Measurements from ENCODE around the gene WSCD1. TPM values are rescaled to one million over a fixed set of nuclear protein-coding genes. Genes with fewer than 3 reads are reported as not detected.

WSCD1 gene
- total RNA-seq, 2 experiments from 2014 or later = not detected

DNA sequence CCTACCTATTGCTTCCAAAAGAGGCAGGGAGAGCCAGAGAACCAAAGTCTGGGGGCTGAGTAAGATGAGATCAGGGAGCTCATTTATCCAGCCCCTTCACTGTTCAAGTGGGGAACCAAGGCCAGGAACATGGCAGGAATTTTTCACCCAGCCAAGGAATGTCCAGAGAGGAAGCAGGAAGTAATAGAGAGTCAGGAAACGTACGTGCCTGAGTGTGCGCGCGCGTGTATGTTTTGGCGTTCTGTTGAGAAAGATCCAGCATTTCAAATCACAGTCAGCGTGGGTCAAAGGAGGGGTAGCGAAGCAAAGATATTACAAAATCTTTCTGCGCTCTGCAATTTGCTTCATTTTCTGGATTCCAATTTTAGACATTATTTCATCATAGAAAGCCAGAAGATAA lies 41.9 kb upstream of the WSCD1 start:
- Histone ChIP-seq H3K4me1 (ENCODE audit: insufficient read depth, low read length, poor library complexity, severe bottlenecking) (no peaks in the 10 kb centered on the region), H3K79me2 (ENCODE audit: insufficient read depth, low read depth, low read length) (no peaks in the 10 kb centered on the region), H3K9me3 (ENCODE audit: low read length) (no peaks in the 10 kb centered on the region), H3K9me2 (ENCODE audit: insufficient read depth, low read length) (no peaks in the 10 kb centered on the region), H4K20me1 (ENCODE audit: insufficient read depth, low read length) (no peaks in the 10 kb centered on the region), H3K4me3 (ENCODE audit: low read depth, low read length, poor library complexity, severe bottlenecking) (no peak overlapping the region), H3K4me2 (ENCODE audit: low read length) (no peak overlapping the region), H2AFZ (ENCODE audit: low read length) (no peak overlapping the region), H3K27ac (ENCODE audit: low read depth, low read length, poor library complexity, severe bottlenecking) (no peak overlapping the region), H3K36me3 (ENCODE audit: insufficient read depth, low read length) (no peaks in the 10 kb centered on the region)
- POLR2A ChIA-PET = no interaction called here
- no peak for TF ChIP-seq EZH2phosphoT487 (IDR thresholded peaks at IDR 0.05; ENCODE audit: borderline replicate concordance, low read depth, low read length)
- TF ChIP-seq, protein P1, sequence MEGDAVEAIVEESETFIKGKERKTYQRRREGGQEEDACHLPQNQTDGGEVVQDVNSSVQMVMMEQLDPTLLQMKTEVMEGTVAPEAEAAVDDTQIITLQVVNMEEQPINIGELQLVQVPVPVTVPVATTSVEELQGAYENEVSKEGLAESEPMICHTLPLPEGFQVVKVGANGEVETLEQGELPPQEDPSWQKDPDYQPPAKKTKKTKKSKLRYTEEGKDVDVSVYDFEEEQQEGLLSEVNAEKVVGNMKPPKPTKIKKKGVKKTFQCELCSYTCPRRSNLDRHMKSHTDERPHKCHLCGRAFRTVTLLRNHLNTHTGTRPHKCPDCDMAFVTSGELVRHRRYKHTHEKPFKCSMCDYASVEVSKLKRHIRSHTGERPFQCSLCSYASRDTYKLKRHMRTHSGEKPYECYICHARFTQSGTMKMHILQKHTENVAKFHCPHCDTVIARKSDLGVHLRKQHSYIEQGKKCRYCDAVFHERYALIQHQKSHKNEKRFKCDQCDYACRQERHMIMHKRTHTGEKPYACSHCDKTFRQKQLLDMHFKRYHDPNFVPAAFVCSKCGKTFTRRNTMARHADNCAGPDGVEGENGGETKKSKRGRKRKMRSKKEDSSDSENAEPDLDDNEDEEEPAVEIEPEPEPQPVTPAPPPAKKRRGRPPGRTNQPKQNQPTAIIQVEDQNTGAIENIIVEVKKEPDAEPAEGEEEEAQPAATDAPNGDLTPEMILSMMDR (conservative IDR thresholded peaks at IDR 0.05; ENCODE audit: low read length) = no peak
- BruUV-seq (replicated peaks) = no TSS peak
- DNase-seq (ENCODE audit: low spot score) = no peak
- CTCF ChIA-PET (ENCODE audit: unreplicated experiment) = no interaction called here
- intact Hi-C loops (cut with micrococcal nuclease; ENCODE audit: unreplicated experiment) = no loop called here

GRCh38 chr17:6035801-6036394 lies 34.3 kb upstream of the WSCD1 start:
- H3K36me3 ChIP-seq (ENCODE audit: insufficient read depth, low read length) = no peaks in the 10 kb centered on the region
- BruUV-seq (replicated peaks) = no TSS peak
- H3K4me2 ChIP-seq (ENCODE audit: low read length) = no peak overlapping the region
- DNase-seq (ENCODE audit: low spot score) = no peak
- TF ChIP-seq, protein P1 (conservative IDR thresholded peaks at IDR 0.05; ENCODE audit: low read length) = no peak
- TF ChIP-seq EZH2phosphoT487 (IDR thresholded peaks at IDR 0.05; ENCODE audit: borderline replicate concordance, low read depth, low read length) = no peak
- H4K20me1 ChIP-seq (ENCODE audit: insufficient read depth, low read length) = no peaks in the 10 kb centered on the region
- no peak overlapping the region for H3K27ac ChIP-seq (ENCODE audit: low read depth, low read length, poor library complexity, severe bottlenecking)
- no peaks in the 10 kb centered on the region for H3K4me1 ChIP-seq (ENCODE audit: insufficient read depth, low read length, poor library complexity, severe bottlenecking)
- H2AFZ ChIP-seq (ENCODE audit: low read length) = no peak overlapping the region
- POLR2A ChIA-PET = no interaction called here
- no peaks in the 10 kb centered on the region for H3K9me2 ChIP-seq (ENCODE audit: insufficient read depth, low read length)
- intact Hi-C loops (cut with micrococcal nuclease; ENCODE audit: unreplicated experiment) = no loop called here
- CTCF ChIA-PET (ENCODE audit: unreplicated experiment) = no interaction called here
- no peaks in the 10 kb centered on the region for H3K9me3 ChIP-seq (ENCODE audit: low read length)
- no peak overlapping the region for H3K4me3 ChIP-seq (ENCODE audit: low read depth, low read length, poor library complexity, severe bottlenecking)
- H3K79me2 ChIP-seq (ENCODE audit: insufficient read depth, low read depth, low read length) = no peaks in the 10 kb centered on the region

- DNase-seq (ENCODE audit: low spot score) = no peak
- Histone ChIP-seq H3K4me1 (ENCODE audit: insufficient read depth, low read length, poor library complexity, severe bottlenecking) (no peaks in the 10 kb centered on the region), H3K4me3 (ENCODE audit: low read depth, low read length, poor library complexity, severe bottlenecking) (no peak overlapping the region), H3K36me3 (ENCODE audit: insufficient read depth, low read length) (no peaks in the 10 kb centered on the region), H3K4me2 (ENCODE audit: low read length) (no peak overlapping the region), H2AFZ (ENCODE audit: low read length) (no peak overlapping the region), H3K9me2 (ENCODE audit: insufficient read depth, low read length) (no peaks in the 10 kb centered on the region), H3K9me3 (ENCODE audit: low read length) (no peaks in the 10 kb centered on the region), H3K79me2 (ENCODE audit: insufficient read depth, low read depth, low read length) (no peaks in the 10 kb centered on the region), H3K27ac (ENCODE audit: low read depth, low read length, poor library complexity, severe bottlenecking) (no peak overlapping the region), H4K20me1 (ENCODE audit: insufficient read depth, low read length) (no peaks in the 10 kb centered on the region)
- POLR2A ChIA-PET = no interaction called here
- intact Hi-C loops (cut with micrococcal nuclease; ENCODE audit: unreplicated experiment) = no loop called here
- BruUV-seq (replicated peaks) = no TSS peak
- CTCF ChIA-PET (ENCODE audit: unreplicated experiment) = no interaction called here
- TF ChIP-seq EZH2phosphoT487 (IDR thresholded peaks at IDR 0.05; ENCODE audit: borderline replicate concordance, low read depth, low read length) = no peak
- TF ChIP-seq, protein P1 (conservative IDR thresholded peaks at IDR 0.05; ENCODE audit: low read length) = no peak
Measured at GRCh38 chr17:6040504-6040903, 29.7 kb upstream of the WSCD1 start.

All from OCI-LY7 (cell line).